GM21515 (cell line): ENCODE data around the gene QSOX2.

ENCODE experiments used
- ATAC-seq: cut with Tn5 transposase; IDR thresholded peaks from one replicate; pipeline ENCODE4 v1.9.1; 2021; ENCODE audit not compliant: unreplicated experiment

QSOX2 gene

GRCh38 chr9:136206602-136207275 lies 38.9 kb downstream of the QSOX2 start:
- no peak for ATAC-seq

GRCh38 chr9:136205707-136205992 lies 40.0 kb downstream of the QSOX2 start:
- no peak for ATAC-seq

GRCh38 chr9:136204838-136205706 lies 40.5 kb downstream of the QSOX2 start, which contains the start of gene LHX3:
Gene LHX3 (minus strand): TSS chr9:136205128. CDS start chr9:136205012, 116 bp downstream.
- ATAC-seq = no peak

GRCh38 chr9:136204145-136204805 lies 41.3 kb downstream of the QSOX2 start:
- no peak for ATAC-seq

GRCh38 chr9:136203408-136204144 lies 42.0 kb downstream of the QSOX2 start:
- no peak for ATAC-seq

- ATAC-seq = no peak
Measured at GRCh38 chr9:136202454-136203407, 42.9 kb downstream of the QSOX2 start.

- no peak for ATAC-seq
Measured at GRCh38 chr9:136201609-136202453, 43.8 kb downstream of the QSOX2 start.

- no peak for ATAC-seq
Measured at GRCh38 chr9:136201174-136201573, 44.4 kb downstream of the QSOX2 start.

- ATAC-seq = no peak
Measured at GRCh38 chr9:136200424-136200823, 45.2 kb downstream of the QSOX2 start.

GRCh38 chr9:136199391-136200288 lies 46.0 kb downstream of the QSOX2 start:
- no peak for ATAC-seq

- ATAC-seq = no peak
Measured at GRCh38 chr9:136198605-136199083, 47.0 kb downstream of the QSOX2 start.

GRCh38 chr9:136197930-136198604 lies 47.5 kb downstream of the QSOX2 start:
- no peak for ATAC-seq

- ATAC-seq = no peak
Measured at GRCh38 chr9:136197084-136197875, 48.3 kb downstream of the QSOX2 start.

GRCh38 chr9:136196404-136197083 lies 49.1 kb downstream of the QSOX2 start:
- ATAC-seq = no peak

GRCh38 chr9:136194540-136194939 lies 51.1 kb downstream of the QSOX2 start:
- no peak for ATAC-seq

- no peak for ATAC-seq
Measured at GRCh38 chr9:136193891-136194279, 51.7 kb downstream of the QSOX2 start.
